Thyroid gland (tissue), 4 donors: ENCODE results near the gene ITPR2. TPM values are rescaled to one million over a fixed set of nuclear protein-coding genes. Genes with fewer than 3 reads are reported as not detected.

Experiments used
- DNase-seq, 2 donors: peaks; one replicate each; pipeline ENCODE4 v3.0.0-alpha.2; 2019
- H3K27ac ChIP-seq, 3 donors: fragments of 200-600 bp; sonication (generic); 1 replicate in 2 of 3; 2 replicates in 1 of 3; pipeline ENCODE4 v1.5.1; 2016 to 2019; ENCODE audit warnings: mild to moderate bottlenecking in 1 of 3, moderate library complexity in 1 of 3
- H3K27me3 ChIP-seq: fragments of 200-600 bp; sonication (generic); one replicate; pipeline ENCODE4 v1.5.1; 2019
- H3K36me3 ChIP-seq, 2 donors: fragments of 200-600 bp; sonication (generic); one replicate each; pipeline ENCODE4 v1.5.1; 2016 to 2019
- H3K4me1 ChIP-seq, 2 donors: fragments of 200-600 bp; sonication (generic); one replicate each; pipeline ENCODE4 v1.5.1; 2017 to 2019
- H3K4me3 ChIP-seq, 3 donors: fragments of 200-600 bp; sonication (generic); replicated peaks in 1 of 3; 1 replicate in 2 of 3; 2 replicates in 1 of 3; pipeline ENCODE4 v1.5.1; 2016; ENCODE audit warnings: mild to moderate bottlenecking in 1 of 3
- H3K9me3 ChIP-seq: fragments of 200-600 bp; sonication (generic); one replicate; pipeline ENCODE4 v1.5.1; 2017
- POLR2A ChIP-seq, 2 donors: fragments of 450-650 bp; IDR thresholded peaks; one replicate each; pipeline ENCODE4 v1.6.1; 2017; ENCODE audit warnings: antibody characterized with exemption in 2 of 2, mild to moderate bottlenecking in 2 of 2, moderate library complexity in 1 of 2
- WGBS, 2 donors: methylation state at CpG; one replicate each; pipeline ENCODE4 v1.1.5; 2017; 5-methylcytosine and 5-hydroxymethylcytosine counted together
- intact Hi-C: fragments of 100-400 bp; cut with DNase I; formaldehyde crosslinking; loops from one replicate; pipeline ENCODE4 v1.15.1; 2023
- total RNA-seq, 4 donors: library from RNA; depleted of rRNA; stranded (reverse); fragments of >200 nt; gene quantifications; one replicate each; pipeline ENCODE4 v1.2.3, GENCODE V29; 2016
- TF ChIP-seq, protein P1 (sequence below), 6 experiments: fragments of 200-600 bp in 3 of 6; fragments of 450-650 bp in 3 of 6; sonication (generic) in 3 of 6; IDR thresholded peaks; one replicate each; pipeline ENCODE4 v1.5.1; 2016 to 2019; ENCODE audit warnings: antibody characterized with exemption in 6 of 6, mild to moderate bottlenecking in 2 of 6, inconsistent platforms in 1 of 6, moderate library complexity in 1 of 6

Gene ITPR2
- total RNA-seq, 4 donors from 2014 or later = 24.4 to 39.7 (median 33.7) TPM

DNA sequence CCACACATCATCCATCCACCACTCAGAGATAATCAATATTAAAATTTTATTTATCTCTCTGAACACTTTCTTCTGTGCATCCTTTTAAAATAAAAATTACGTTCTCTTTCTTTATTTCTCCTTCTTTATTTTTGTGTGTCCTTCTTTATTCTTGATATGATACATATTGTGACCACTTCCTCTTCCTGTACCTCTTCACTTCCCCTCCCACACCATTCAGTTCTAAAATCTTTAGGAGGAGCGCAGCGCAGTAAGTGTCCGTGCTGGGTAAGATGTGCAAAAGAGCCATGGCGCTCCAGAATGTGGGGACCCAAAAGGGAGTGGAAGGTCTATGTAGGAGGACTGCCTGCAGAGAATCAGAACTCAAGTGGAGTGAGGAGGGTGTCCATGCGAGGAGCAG lies 256.7 kb downstream of the ITPR2 start:
- Histone ChIP-seq H3K27ac (no peak overlapping the region), H3K9me3 (no peaks in the 10 kb centered on the region), H3K27me3 (no peaks in the 10 kb centered on the region), H3K4me1 (no peaks in the 10 kb centered on the region), H3K36me3 (no peaks in the 10 kb centered on the region), H3K4me3 (no peak overlapping the region)
- intact Hi-C loops = no loop called here
- WGBS, 2 donors = 86 to 90% methylated on average over 6 of the region's 6 CpGs
- TF ChIP-seq, protein P1, sequence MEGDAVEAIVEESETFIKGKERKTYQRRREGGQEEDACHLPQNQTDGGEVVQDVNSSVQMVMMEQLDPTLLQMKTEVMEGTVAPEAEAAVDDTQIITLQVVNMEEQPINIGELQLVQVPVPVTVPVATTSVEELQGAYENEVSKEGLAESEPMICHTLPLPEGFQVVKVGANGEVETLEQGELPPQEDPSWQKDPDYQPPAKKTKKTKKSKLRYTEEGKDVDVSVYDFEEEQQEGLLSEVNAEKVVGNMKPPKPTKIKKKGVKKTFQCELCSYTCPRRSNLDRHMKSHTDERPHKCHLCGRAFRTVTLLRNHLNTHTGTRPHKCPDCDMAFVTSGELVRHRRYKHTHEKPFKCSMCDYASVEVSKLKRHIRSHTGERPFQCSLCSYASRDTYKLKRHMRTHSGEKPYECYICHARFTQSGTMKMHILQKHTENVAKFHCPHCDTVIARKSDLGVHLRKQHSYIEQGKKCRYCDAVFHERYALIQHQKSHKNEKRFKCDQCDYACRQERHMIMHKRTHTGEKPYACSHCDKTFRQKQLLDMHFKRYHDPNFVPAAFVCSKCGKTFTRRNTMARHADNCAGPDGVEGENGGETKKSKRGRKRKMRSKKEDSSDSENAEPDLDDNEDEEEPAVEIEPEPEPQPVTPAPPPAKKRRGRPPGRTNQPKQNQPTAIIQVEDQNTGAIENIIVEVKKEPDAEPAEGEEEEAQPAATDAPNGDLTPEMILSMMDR (IDR thresholded peaks at IDR 0.05) = no peak
- no peak for TF ChIP-seq POLR2A (IDR thresholded peaks at IDR 0.05)
- DNase-seq = no peak

DNA sequence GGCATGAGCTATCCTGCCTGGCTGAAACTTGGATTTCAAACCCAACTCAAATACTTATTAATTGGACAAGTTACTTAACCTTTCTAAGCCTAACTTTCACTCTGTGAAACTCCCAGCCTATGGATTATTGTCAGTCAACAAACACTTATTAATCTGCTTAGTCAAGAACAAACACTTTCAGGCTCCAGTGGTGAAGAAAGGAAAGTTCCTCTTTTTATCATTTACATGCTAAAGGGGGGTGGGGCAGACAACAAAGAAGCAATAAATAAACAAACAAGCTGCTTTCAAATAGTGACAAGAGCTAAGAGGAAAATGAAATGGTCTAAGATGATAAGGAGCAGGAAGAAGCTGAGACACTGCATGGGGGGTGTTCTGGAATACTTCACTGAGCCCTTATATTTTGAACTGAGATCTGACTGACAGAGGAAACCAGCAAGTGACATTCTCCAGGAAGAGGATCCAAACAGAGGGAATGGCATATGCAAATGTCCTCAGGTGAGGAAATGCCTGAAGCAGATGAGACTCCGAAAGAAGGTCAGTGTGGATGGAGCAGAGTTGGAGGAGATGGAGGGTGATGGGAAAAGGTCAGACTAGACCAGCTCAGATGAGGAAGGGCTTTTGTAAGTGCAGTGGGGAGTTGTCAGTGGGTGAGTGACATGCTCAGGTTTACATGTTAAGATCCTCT lies 259.6 kb downstream of the ITPR2 start:
- TF ChIP-seq POLR2A (IDR thresholded peaks at IDR 0.05) = no peak
- TF ChIP-seq, protein P1 (IDR thresholded peaks at IDR 0.05) = no peak
- 93 to 97% methylated on average over 1 of the region's 1 CpG for WGBS, 2 donors
- no peak for DNase-seq
- Histone ChIP-seq H3K27me3 (no peaks in the 10 kb centered on the region), H3K4me1 (no peaks in the 10 kb centered on the region), H3K36me3 (no peaks in the 10 kb centered on the region), H3K4me3 (no peak overlapping the region), H3K27ac (no peak overlapping the region), H3K9me3 (no peaks in the 10 kb centered on the region)
- intact Hi-C loops = no loop called here

DNA sequence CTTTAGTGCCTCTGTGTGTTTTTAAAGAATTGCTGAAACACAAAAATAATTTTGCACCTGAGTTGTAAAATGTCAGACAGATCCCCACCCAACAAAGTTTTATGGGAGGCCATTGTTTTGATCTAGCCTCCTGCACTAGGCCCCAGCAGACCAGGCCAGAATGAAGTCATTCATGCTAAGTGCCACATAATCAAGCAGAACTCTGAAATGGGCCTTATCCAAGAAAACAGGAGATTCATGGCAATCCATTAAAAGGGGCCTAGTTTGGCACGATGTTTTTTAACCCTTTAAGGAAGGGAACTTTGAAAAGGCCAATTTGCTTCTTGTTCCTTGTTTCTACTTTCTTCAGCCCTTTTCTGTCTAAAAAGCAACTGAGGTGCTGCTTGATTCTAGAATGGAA lies 260.9 kb downstream of the ITPR2 start:
- H3K36me3 ChIP-seq = no peaks in the 10 kb centered on the region
- H3K4me3 ChIP-seq = no peak overlapping the region
- no peak for DNase-seq
- no peaks in the 10 kb centered on the region for H3K9me3 ChIP-seq
- peak overlapping the region in 1 of 3 donors; percentile 77 for H3K27ac ChIP-seq
- TF ChIP-seq, protein P1 (IDR thresholded peaks at IDR 0.05) = no peak
- no peak for TF ChIP-seq POLR2A (IDR thresholded peaks at IDR 0.05)
- intact Hi-C loops = no loop called here
- H3K4me1 ChIP-seq = no peaks in the 10 kb centered on the region
- H3K27me3 ChIP-seq = no peaks in the 10 kb centered on the region
- WGBS, 2 donors = 23 to 28% methylated on average over 1 of the region's 1 CpG

DNA sequence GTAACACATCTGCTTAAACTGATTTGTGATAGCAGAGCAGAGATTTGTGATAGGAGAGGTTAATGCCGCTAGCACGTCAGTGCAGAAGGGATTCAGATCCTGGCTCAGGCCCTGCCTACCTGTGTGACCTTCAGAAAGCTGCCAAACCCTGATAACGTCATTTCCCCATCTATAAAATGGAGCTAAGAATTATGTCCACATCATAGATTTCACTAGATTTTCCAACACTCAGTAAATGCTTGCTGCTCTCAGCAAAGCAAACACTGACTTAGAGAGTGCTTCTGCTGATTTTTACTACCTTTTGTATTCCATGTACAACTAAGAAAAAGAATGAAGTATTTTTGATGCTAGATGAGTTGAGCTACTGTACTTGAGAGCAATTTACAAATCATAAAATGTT lies 261.4 kb downstream of the ITPR2 start:
- Histone ChIP-seq H3K4me1 (no peaks in the 10 kb centered on the region), H3K27me3 (no peaks in the 10 kb centered on the region), H3K27ac (peak overlapping the region; percentile 7 to 77 (median 48)), H3K4me3 (no peak overlapping the region), H3K9me3 (no peaks in the 10 kb centered on the region), H3K36me3 (no peaks in the 10 kb centered on the region)
- DNase-seq = peak; percentile 8 to 19
- WGBS, 2 donors = 40 to 58% methylated on average over 3 of the region's 3 CpGs
- intact Hi-C loops = no loop called here
- TF ChIP-seq, protein P1 (IDR thresholded peaks at IDR 0.05) = no peak
- no peak for TF ChIP-seq POLR2A (IDR thresholded peaks at IDR 0.05)

DNA sequence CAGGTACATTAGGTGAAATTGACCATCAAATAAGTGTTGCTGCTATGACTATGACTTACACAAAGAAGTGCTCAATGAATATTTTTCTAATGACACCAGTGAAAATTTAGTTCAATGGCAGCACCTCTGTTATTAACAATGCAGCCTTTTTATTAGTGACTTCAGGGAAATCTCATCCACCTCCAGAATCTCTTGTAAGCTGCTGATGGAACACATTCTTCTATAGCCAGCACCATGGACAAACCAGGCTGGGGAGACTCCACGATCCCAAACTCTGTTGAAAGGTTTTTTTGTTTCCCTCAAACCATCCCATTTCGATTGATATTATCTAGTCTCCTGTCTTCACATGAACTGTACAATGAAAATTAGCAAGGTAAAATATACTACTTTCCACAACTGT lies 265.9 kb downstream of the ITPR2 start:
- 84 to 88% methylated on average over 2 of the region's 2 CpGs for WGBS, 2 donors
- Histone ChIP-seq H3K27ac (no peak overlapping the region), H3K36me3 (no peaks in the 10 kb centered on the region), H3K9me3 (no peaks in the 10 kb centered on the region), H3K4me1 (no peaks in the 10 kb centered on the region), H3K27me3 (no peaks in the 10 kb centered on the region), H3K4me3 (no peak overlapping the region)
- TF ChIP-seq, protein P1 (IDR thresholded peaks at IDR 0.05) = no peak
- no peak for TF ChIP-seq POLR2A (IDR thresholded peaks at IDR 0.05)
- intact Hi-C loops = no loop called here
- no peak for DNase-seq
